SK-N-SH (cell line): ENCODE data around the gene OR4D1. TPM values are rescaled to one million over a fixed set of nuclear protein-coding genes. Genes with fewer than 3 reads are reported as not detected.

Experiments used
- CTCF ChIA-PET: fragments of 300-600, 350-600 bp; formaldehyde crosslinking; extraction: SDS; loops from one replicate; lab custom pipeline; 2021; lab: Yijun Ruan, JAX
- POLR2A ChIA-PET: fragments of 350-600 bp; sonication (Branson Sonifier 250); formaldehyde crosslinking; extraction: SDS; loops from one replicate; lab custom pipeline; 2020; ENCODE audit warnings: antibody characterized with exemption, inconsistent platforms; lab: Yijun Ruan, JAX
- DNase-seq: peaks from one replicate; pipeline ENCODE4 v3.0.0; 2012
- H2AFZ ChIP-seq: fragments of 200-600 bp; sonication (generic); 2 replicates; pipeline ENCODE4 v1.8.1; 2016; ENCODE audit warnings: antibody characterized with exemption, mild to moderate bottlenecking, low read depth
- H3F3A ChIP-seq: fragments of 200-600 bp; sonication (generic); replicated peaks from 2 replicates; pipeline ENCODE3; 2016; ENCODE audit warnings: antibody characterized with exemption, mild to moderate bottlenecking; ENCODE audit not compliant: insufficient read depth
- H3K27ac ChIP-seq, 2 experiments: fragments of 200-500 bp in 1 of 2; fragments of 200-600 bp in 1 of 2; sonication (Bioruptor generic) in 1 of 2; sonication (generic), shearing (Covaris generic) in 1 of 2; 2 replicates each; pipeline versions ENCODE4 v1.5.1 to v1.6.1; 2014 to 2016; ENCODE audit warnings: low read depth in 2 of 2, inconsistent platforms in 1 of 2, low read length in 1 of 2, mild to moderate bottlenecking in 1 of 2, mixed read lengths in 1 of 2
- H3K27me3 ChIP-seq: fragments of 200-600 bp; sonication (generic), shearing (Covaris generic); 2 replicates; pipeline ENCODE4 v1.6.1; 2016; ENCODE audit warnings: mixed run types; ENCODE audit not compliant: insufficient read depth
- H3K36me3 ChIP-seq, 2 experiments: fragments of 200-500 bp in 1 of 2; fragments of 200-600 bp in 1 of 2; sonication (Bioruptor generic) in 1 of 2; sonication (generic) in 1 of 2; replicated peaks in 1 of 2; 2 replicates each; pipeline versions ENCODE3 to v1.5.1; 2014 to 2016; ENCODE audit warnings: low read length in 1 of 2, mild to moderate bottlenecking in 1 of 2; ENCODE audit not compliant: insufficient read depth in 2 of 2, control insufficient read depth in 1 of 2
- H3K4me1 ChIP-seq, 2 experiments: fragments of 200-500 bp in 1 of 2; fragments of 200-600 bp in 1 of 2; sonication (Bioruptor generic) in 1 of 2; sonication (generic), shearing (Covaris generic) in 1 of 2; 2 replicates each; pipeline versions ENCODE4 v1.5.1 to v1.6.1; 2014 to 2016; ENCODE audit warnings: low read depth in 1 of 2, low read length in 1 of 2, mixed run types in 1 of 2; ENCODE audit not compliant: insufficient read depth in 2 of 2, control insufficient read depth in 1 of 2
- H3K4me2 ChIP-seq: fragments of 200-600 bp; sonication (generic), shearing (Covaris generic); 2 replicates; pipeline ENCODE4 v1.6.1; 2017; ENCODE audit warnings: mixed run types
- H3K4me3 ChIP-seq, 2 experiments: fragments of 200-500 bp in 1 of 2; fragments of 200-600 bp in 1 of 2; sonication (Bioruptor generic) in 1 of 2; sonication (generic), shearing (Covaris generic) in 1 of 2; 2 replicates each; pipeline versions ENCODE4 v1.5.1 to v1.8.1; 2014 to 2016; ENCODE audit warnings: low read depth in 2 of 2, inconsistent platforms in 1 of 2, low read length in 1 of 2, mild to moderate bottlenecking in 1 of 2, mixed read lengths in 1 of 2, moderate library complexity in 1 of 2
- H3K79me2 ChIP-seq: fragments of 200-600 bp; sonication (generic); 2 replicates; pipeline ENCODE4 v1.8.1; 2017; ENCODE audit warnings: mild to moderate bottlenecking; ENCODE audit not compliant: insufficient read depth
- H3K9ac ChIP-seq: fragments of 200-600 bp; sonication (generic); 2 replicates; pipeline ENCODE4 v1.6.1; 2017; ENCODE audit warnings: mixed run types
- H3K9me2 ChIP-seq: fragments of 200-600 bp; sonication (generic); 2 replicates; pipeline ENCODE4 v1.6.1; 2017; ENCODE audit warnings: mixed run types
- H3K9me3 ChIP-seq: fragments of 200-600 bp; sonication (generic); 2 replicates; pipeline ENCODE4 v1.6.1; 2017; ENCODE audit warnings: mixed run types, mild to moderate bottlenecking, moderate library complexity
- H4K20me1 ChIP-seq: fragments of 200-600 bp; sonication (generic); 2 replicates; pipeline ENCODE4 v1.6.1; 2017; ENCODE audit warnings: mild to moderate bottlenecking, mixed run types; ENCODE audit not compliant: insufficient read depth
- ELF1 ChIP-seq: IDR thresholded peaks from 2 replicates; pipeline ENCODE4 v1.4.0; 2012
- EP300 ChIP-seq, 2 experiments: IDR thresholded peaks; 2 replicates each; pipeline versions ENCODE4 v1.4.0 to v1.6.1; 2012; ENCODE audit warnings: borderline replicate concordance in 1 of 2, low read depth in 1 of 2, low read length in 1 of 2
- EZH2phosphoT487 ChIP-seq: fragments of 200-600 bp; sonication (generic); IDR thresholded peaks from 2 replicates; pipeline ENCODE4 v1.6.1; 2017; ENCODE audit warnings: low read depth, mixed run types, mild to moderate bottlenecking, antibody characterized with exemption, moderate library complexity, borderline replicate concordance
- FOXJ3 ChIP-seq: sonication (generic); formaldehyde crosslinking; IDR thresholded peaks from 2 replicates; pipeline ENCODE4 v1.5.1; 2020; ENCODE audit warnings: mild to moderate bottlenecking, missing genetic modification reagents
- MXI1 ChIP-seq: IDR thresholded peaks from 2 replicates; pipeline ENCODE4 v1.6.1; 2012; ENCODE audit warnings: mild to moderate bottlenecking, low read depth, low read length, improper control_type of control experiment
- NFIC ChIP-seq: IDR thresholded peaks from 2 replicates; pipeline ENCODE4 v1.4.0; 2012; ENCODE audit warnings: borderline replicate concordance
- POLR2AphosphoS5 ChIP-seq: IDR thresholded peaks from 2 replicates; pipeline ENCODE4 v1.6.1; 2012; ENCODE audit warnings: low read depth, low read length
- RAD21 ChIP-seq: IDR thresholded peaks from 2 replicates; pipeline ENCODE4 v1.6.1; 2012; ENCODE audit warnings: mild to moderate bottlenecking, low read length
- REST ChIP-seq: IDR thresholded peaks from 2 replicates; pipeline ENCODE4 v1.6.1; 2012; ENCODE audit warnings: mild to moderate bottlenecking, low read depth, low read length, moderate library complexity
- RXRA ChIP-seq: IDR thresholded peaks from 2 replicates; pipeline ENCODE4 v1.4.0; 2012; ENCODE audit warnings: low read depth, mild to moderate bottlenecking, borderline replicate concordance
- TAF1 ChIP-seq: IDR thresholded peaks from 2 replicates; pipeline ENCODE4 v1.6.1; 2012; ENCODE audit warnings: low read depth, mild to moderate bottlenecking, low read length, moderate library complexity, borderline replicate concordance
- TCF12 ChIP-seq: IDR thresholded peaks from 2 replicates; pipeline ENCODE4 v1.4.0; 2012
- TEAD4 ChIP-seq: IDR thresholded peaks from 2 replicates; pipeline ENCODE4 v1.4.0; 2012; ENCODE audit warnings: mild to moderate bottlenecking, borderline replicate concordance; ENCODE audit not compliant: insufficient read depth
- USF1 ChIP-seq: IDR thresholded peaks from 2 replicates; pipeline ENCODE4 v1.4.0; 2012; ENCODE audit warnings: low read depth, borderline replicate concordance
- USF2 ChIP-seq: fragments of 150-350 bp; IDR thresholded peaks from 2 replicates; pipeline ENCODE4 v1.6.1; 2017; ENCODE audit warnings: antibody characterized with exemption, low read length, low read depth, borderline replicate concordance
- WGBS: methylation state at CpG from one replicate; pipeline ENCODE4 v1.1.6; 2017; ENCODE audit warnings: low lambda C conversion rate; 5-methylcytosine and 5-hydroxymethylcytosine counted together
- polyA plus RNA-seq, 3 experiments: library from polyadenylated mRNA; depleted of rRNA; stranded (reverse); fragments of >200 nt; gene quantifications; 2 replicates each; pipeline ENCODE4 v1.2.3, GENCODE V29; 2012

The OR4D1 gene
- polyA plus RNA-seq, 1 of the 3 experiments (the other 2 are of a cell fraction), result not detected

- Histone ChIP-seq H3K9me3 (no peaks in the 10 kb centered on the region), H3K9ac (no peak overlapping the region), H3K4me2 (no peak overlapping the region), H3K79me2 (no peaks in the 10 kb centered on the region), H3K27ac (no peak overlapping the region), H3K27me3 (peaks cover 50% of the 10 kb centered on the region), H3K4me1 (peaks cover 0 to 4% of the 10 kb centered on the region in 2 experiments; a peak in 1 of 4 replicates), H3F3A (no peaks in the 10 kb centered on the region), H4K20me1 (no peaks in the 10 kb centered on the region)
- 53% methylated on average over 5 of the region's 5 CpGs for WGBS
- POLR2A ChIA-PET, result no interaction called here
- no peak for TF ChIP-seq USF2
- no peak for TF ChIP-seq MXI1
- TF ChIP-seq TAF1, result no peak
- TF ChIP-seq TEAD4, result no peak
- no peak for TF ChIP-seq ELF1
- no peak for TF ChIP-seq POLR2AphosphoS5
- TF ChIP-seq, all 33 proteins: peak for 0
- Histone ChIP-seq H3K36me3 (no peaks in the 10 kb centered on the region), H3K4me3 (no peak overlapping the region), H2AFZ (no peak overlapping the region), H3K9me2 (no peaks in the 10 kb centered on the region)
- CTCF ChIA-PET, result interaction anchor here (1.9 kb wide), 1 partner anchor 24 kb away, joined by 8 read pairs; the partner anchor contains the start of gene MKS1
- DNase-seq, result no peak
Observed at GRCh38 chr17:58195518-58196123, 47.4 kb downstream of the OR4D1 start.

- POLR2A ChIA-PET, result no interaction called here
- no peaks in the 10 kb centered on the region for H3K9me2 ChIP-seq
- H3F3A ChIP-seq, result no peaks in the 10 kb centered on the region
- DNase-seq, result no peak
- CTCF ChIA-PET, result interaction anchor here (0.5 to 1.5 kb wide), 2 partner anchors 42 to 194 kb away, joined by 3 to 4 read pairs; partner anchors contain the start of gene LPO
- H3K4me1 ChIP-seq, result peaks cover 0 to 4% of the 10 kb centered on the region in 2 experiments; a peak in 1 of 4 replicates
- no peak overlapping the region for H3K27ac ChIP-seq
- H3K9me3 ChIP-seq, result no peaks in the 10 kb centered on the region
- no peaks in the 10 kb centered on the region for H3K79me2 ChIP-seq
- 46% methylated on average over 7 of the region's 7 CpGs for WGBS
- H2AFZ ChIP-seq, result no peak overlapping the region
- H3K9ac ChIP-seq, result no peak overlapping the region
- no peak overlapping the region for H3K4me3 ChIP-seq
- H3K27me3 ChIP-seq, result peaks cover 50% of the 10 kb centered on the region
- H3K4me2 ChIP-seq, result no peak overlapping the region
- TF ChIP-seq EZH2phosphoT487 (no peak), TCF12 (no peak)
- no peaks in the 10 kb centered on the region for H3K36me3 ChIP-seq
- H4K20me1 ChIP-seq, result no peaks in the 10 kb centered on the region
Observed at GRCh38 chr17:58196610-58197009, 48.4 kb downstream of the OR4D1 start.

GRCh38 chr17:58200024-58200633 lies 51.9 kb downstream of the OR4D1 start:
- DNase-seq, result peak; percentile 89
- POLR2A ChIA-PET, result interaction anchor here (1.3 kb wide), 1 partner anchor 9 kb away, joined by 3 read pairs; no protein-coding TSS in a partner anchor
- TF ChIP-seq RXRA, result no peak
- peak; percentile 61 for TF ChIP-seq RAD21
- no peak for TF ChIP-seq REST
- TF ChIP-seq FOXJ3 (CRISPR knock-in tag), result no peak
- peak; percentile 53; the same call in 1 of the 2 replicates for TF ChIP-seq USF1
- TF ChIP-seq TEAD4, result no peak
- no peak for TF ChIP-seq EP300 (IDR thresholded peaks at IDR 0.05; ENCODE audit: borderline replicate concordance in 1 of 2, low read depth in 1 of 2, low read length in 1 of 2)
- TF ChIP-seq MXI1, result no peak
- no peak for TF ChIP-seq NFIC

More at GRCh38 chr17:58200024-58200633, 51.9 kb downstream of the OR4D1 start:
- no peaks in the 10 kb centered on the region for H3K9me3 ChIP-seq
- H3K9ac ChIP-seq, result no peak overlapping the region
- H3K27ac ChIP-seq, result no peak overlapping the region
- peaks cover 34% of the 10 kb centered on the region for H3K27me3 ChIP-seq
- no peaks in the 10 kb centered on the region for H3K36me3 ChIP-seq
- no peaks in the 10 kb centered on the region for H3K9me2 ChIP-seq
- H3K79me2 ChIP-seq, result no peaks in the 10 kb centered on the region
- H3F3A ChIP-seq, result no peaks in the 10 kb centered on the region
- peaks cover 0 to 4% of the 10 kb centered on the region in 2 experiments; a peak in 1 of 4 replicates for H3K4me1 ChIP-seq
- H3K4me3 ChIP-seq, result peak overlapping the region in 1 of 2 experiments; percentile 11; a peak in 2 of 4 replicates
- H2AFZ ChIP-seq, result peak overlapping the region; percentile 47; the same call in 1 of the 2 replicates
- no peak overlapping the region for H3K4me2 ChIP-seq
- 20% methylated on average over 14 of the region's 14 CpGs for WGBS
- no peaks in the 10 kb centered on the region for H4K20me1 ChIP-seq
- CTCF ChIA-PET, result interaction anchor here (0.6 to 4.6 kb wide), 39 partner anchors 9 to 377 kb away, joined by 3 to 34 read pairs (median 4); partner anchors contain the start of genes EPX, MKS1, OR4D2 and RNF43
